ENCODE data around the gene TCAIM. TPM values are rescaled to one million over a fixed set of nuclear protein-coding genes. Genes with fewer than 3 reads are reported as not detected.
"Not testable (repeated sequence)": the region's sequence is repeated elsewhere in the genome, so short reads cannot be mapped to it uniquely, and the experiment has no call there.

The TCAIM gene
- total RNA-seq, 1 experiment from 2014 or later: 42.5 TPM

DNA sequence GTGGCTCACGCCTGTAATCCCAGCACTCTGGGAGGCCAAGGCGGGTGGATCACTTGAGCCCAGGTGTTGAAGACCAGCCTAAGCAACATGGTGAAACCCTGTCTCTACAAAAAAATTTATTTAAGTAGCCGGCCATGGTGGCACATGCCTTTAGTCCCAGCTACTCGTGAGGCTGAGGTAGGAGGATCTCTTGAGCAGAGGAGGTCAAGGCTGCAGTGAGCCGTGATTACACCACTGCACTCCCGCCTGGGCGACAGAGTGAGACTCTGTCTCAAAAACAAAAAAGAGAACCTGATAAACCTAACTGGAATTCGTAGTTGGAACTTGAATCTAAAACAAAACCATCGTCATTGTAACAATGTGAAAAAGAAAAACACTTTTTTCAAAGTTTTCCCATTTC, 57.1 kb downstream of the TCAIM start:
- no peak overlapping the region for H2AFZ ChIP-seq (ENCODE audit: low read length)
- H3K4me2 ChIP-seq (ENCODE audit: low read depth, low read length, poor library complexity, severe bottlenecking): no peak overlapping the region
- no peak overlapping the region for H3K9ac ChIP-seq (ENCODE audit: low read length)
- no peaks in the 10 kb centered on the region for H3K36me3 ChIP-seq (ENCODE audit: insufficient read depth, low read length)
- H3K79me2 ChIP-seq (ENCODE audit: low read length): no peaks in the 10 kb centered on the region
- no peaks in the 10 kb centered on the region for H3K27me3 ChIP-seq (ENCODE audit: low read length)
- no peaks in the 10 kb centered on the region for H3K4me1 ChIP-seq (ENCODE audit: low read length)
- no peak overlapping the region for H3K4me3 ChIP-seq (ENCODE audit: low read length)
- no peak overlapping the region for H3K27ac ChIP-seq (ENCODE audit: low read length)
- peaks cover 4% of the 10 kb centered on the region; the same call in 1 of the 2 replicates for H3K9me3 ChIP-seq (ENCODE audit: low read length)
- no peaks in the 10 kb centered on the region for H4K20me1 ChIP-seq (ENCODE audit: insufficient read depth, low read depth, low read length)
- H3K9me2 ChIP-seq (replicated peaks; ENCODE audit: insufficient read depth, low read length): no peaks in the 10 kb centered on the region
- no peak for DNase-seq

DNA sequence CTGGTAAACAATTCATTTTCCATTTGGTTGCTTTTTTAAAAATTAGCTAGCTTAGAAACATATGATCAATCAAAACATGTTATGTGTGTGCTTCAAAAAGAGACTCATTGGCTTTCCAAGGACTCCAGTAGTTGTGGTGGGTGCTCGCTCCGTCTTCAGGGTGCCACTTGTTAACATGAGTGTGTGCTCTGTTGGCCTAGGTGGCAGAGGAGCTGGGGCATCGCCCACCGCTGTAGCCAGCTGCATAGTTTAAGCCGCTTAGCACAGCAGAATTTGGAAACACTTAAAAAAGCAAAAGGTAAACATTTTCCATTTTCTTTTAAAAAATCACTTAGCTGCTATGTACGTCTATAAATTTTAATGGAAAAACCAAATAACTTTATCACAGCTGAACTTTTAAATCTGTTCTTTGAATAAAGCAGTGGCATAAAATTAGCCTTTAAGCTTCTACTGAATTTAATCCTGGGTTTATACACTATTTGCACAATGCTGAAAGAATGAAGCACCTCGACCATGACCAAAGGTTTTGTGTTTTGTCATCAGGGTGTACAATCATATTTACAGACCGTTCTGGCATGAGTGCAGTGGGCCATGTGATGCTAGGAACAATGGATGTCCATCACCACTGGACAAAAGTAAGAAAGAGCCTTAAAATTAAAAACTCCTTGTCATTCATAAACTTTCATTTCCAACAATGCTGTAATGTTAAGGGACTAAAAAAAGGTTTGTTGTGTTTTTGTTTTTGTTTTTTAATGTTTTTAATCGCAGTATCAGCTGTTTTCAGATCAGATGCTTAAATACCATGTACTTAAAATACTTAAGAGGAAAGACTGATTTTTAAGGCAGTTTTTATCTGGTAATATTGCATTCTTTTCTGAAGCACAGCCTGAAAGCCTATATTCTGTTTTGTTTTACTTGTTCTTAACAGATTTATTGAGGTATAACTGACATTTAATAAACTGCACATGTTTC, 57.9 kb downstream of the TCAIM start:
- H3K36me3 ChIP-seq (ENCODE audit: insufficient read depth, low read length): no peaks in the 10 kb centered on the region
- no peak overlapping the region for H2AFZ ChIP-seq (ENCODE audit: low read length)
- no peaks in the 10 kb centered on the region for H3K27me3 ChIP-seq (ENCODE audit: low read length)
- H3K9me3 ChIP-seq (ENCODE audit: low read length): peaks cover 4% of the 10 kb centered on the region; the same call in 1 of the 2 replicates
- H3K27ac ChIP-seq (ENCODE audit: low read length): no peak overlapping the region
- no peaks in the 10 kb centered on the region for H3K4me1 ChIP-seq (ENCODE audit: low read length)
- no peak for DNase-seq
- H3K4me2 ChIP-seq (ENCODE audit: low read depth, low read length, poor library complexity, severe bottlenecking): no peak overlapping the region
- H4K20me1 ChIP-seq (ENCODE audit: insufficient read depth, low read depth, low read length): no peaks in the 10 kb centered on the region
- H3K4me3 ChIP-seq (ENCODE audit: low read length): no peak overlapping the region
- H3K9ac ChIP-seq (ENCODE audit: low read length): no peak overlapping the region
- no peaks in the 10 kb centered on the region for H3K79me2 ChIP-seq (ENCODE audit: low read length)
- H3K9me2 ChIP-seq (replicated peaks; ENCODE audit: insufficient read depth, low read length): no peaks in the 10 kb centered on the region

DNA sequence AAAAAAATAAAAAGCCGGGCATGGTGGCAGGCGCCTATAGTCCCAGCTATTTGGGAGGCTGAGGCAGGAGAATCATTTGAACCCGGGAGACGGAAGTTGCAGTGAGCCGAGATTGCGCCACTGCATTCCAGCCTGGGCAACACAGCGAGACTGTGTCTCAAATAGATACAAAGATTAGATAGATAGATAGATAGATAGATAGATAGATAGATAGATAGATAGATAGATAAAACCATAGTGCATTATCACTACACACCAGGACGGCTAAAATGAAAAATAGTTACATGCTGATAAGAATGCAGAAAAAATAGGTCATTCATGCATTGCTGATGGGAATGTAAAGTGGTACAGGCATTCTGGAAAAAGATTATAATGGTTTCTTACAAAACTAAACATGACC, 59.7 kb downstream of the TCAIM start:
- H3K4me2 ChIP-seq (ENCODE audit: low read depth, low read length, poor library complexity, severe bottlenecking); H4K20me1 ChIP-seq (ENCODE audit: insufficient read depth, low read depth, low read length); H3K79me2 ChIP-seq (ENCODE audit: low read length); H3K9me2 ChIP-seq (replicated peaks; ENCODE audit: insufficient read depth, low read length); H3K36me3 ChIP-seq (ENCODE audit: insufficient read depth, low read length); H3K9me3 ChIP-seq (ENCODE audit: low read length); H3K9ac ChIP-seq (ENCODE audit: low read length); H3K4me3 ChIP-seq (ENCODE audit: low read length); H3K27ac ChIP-seq (ENCODE audit: low read length); H3K27me3 ChIP-seq (ENCODE audit: low read length); DNase-seq; H2AFZ ChIP-seq (ENCODE audit: low read length); H3K4me1 ChIP-seq (ENCODE audit: low read length): not testable (repeated sequence)

DNA sequence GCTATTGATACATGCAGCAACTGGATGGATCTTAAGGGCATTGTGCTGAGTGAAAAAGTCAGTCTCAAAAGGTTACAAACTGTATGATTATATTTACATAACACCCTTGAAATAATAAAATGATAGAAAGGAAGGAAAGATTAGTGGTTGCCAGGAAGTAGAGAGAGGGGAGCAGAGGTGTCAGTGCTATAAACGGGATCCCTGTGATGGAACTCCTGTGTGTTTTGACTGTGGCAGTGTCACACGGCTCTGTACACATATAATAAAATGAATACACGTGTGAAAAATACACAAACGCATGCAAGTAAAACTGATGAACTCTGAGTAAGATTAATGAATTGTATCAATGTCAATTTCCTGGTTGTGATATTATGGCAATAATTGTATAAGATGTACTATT, 60.3 kb downstream of the TCAIM start:
- no peak for DNase-seq
- Histone ChIP-seq H3K9ac (ENCODE audit: low read length) (no peak overlapping the region), H4K20me1 (ENCODE audit: insufficient read depth, low read depth, low read length) (no peaks in the 10 kb centered on the region), H3K4me1 (ENCODE audit: low read length) (no peaks in the 10 kb centered on the region), H3K36me3 (ENCODE audit: insufficient read depth, low read length) (no peaks in the 10 kb centered on the region), H3K4me2 (ENCODE audit: low read depth, low read length, poor library complexity, severe bottlenecking) (no peak overlapping the region), H3K79me2 (ENCODE audit: low read length) (no peaks in the 10 kb centered on the region), H3K4me3 (ENCODE audit: low read length) (no peak overlapping the region), H3K27ac (ENCODE audit: low read length) (no peak overlapping the region), H3K9me2 (replicated peaks; ENCODE audit: insufficient read depth, low read length) (no peaks in the 10 kb centered on the region), H2AFZ (ENCODE audit: low read length) (no peak overlapping the region), H3K27me3 (ENCODE audit: low read length) (no peaks in the 10 kb centered on the region), H3K9me3 (ENCODE audit: low read length) (no peaks in the 10 kb centered on the region)

DNA sequence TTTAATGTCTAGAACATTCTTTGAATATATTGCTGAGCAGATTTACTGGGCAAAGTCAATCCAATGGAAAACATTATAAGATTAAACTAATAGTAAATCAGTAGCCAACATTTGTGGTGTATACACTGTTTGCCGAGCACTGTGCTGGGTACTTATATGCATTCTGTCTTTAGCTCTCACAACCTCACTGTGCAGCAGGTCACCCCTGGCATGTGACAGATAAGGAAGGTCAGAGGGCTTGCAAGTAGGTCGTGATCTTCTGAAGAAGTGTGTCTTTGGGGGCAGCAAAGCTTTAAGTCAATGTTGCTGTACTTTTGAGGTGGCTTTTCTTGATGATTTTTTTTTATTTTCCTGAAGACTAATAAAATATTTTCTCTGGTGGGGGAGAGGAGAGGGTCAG, 62.2 kb downstream of the TCAIM start:
- no peaks in the 10 kb centered on the region for H3K79me2 ChIP-seq (ENCODE audit: low read length)
- H3K4me3 ChIP-seq (ENCODE audit: low read length): no peak overlapping the region
- no peaks in the 10 kb centered on the region for H3K27me3 ChIP-seq (ENCODE audit: low read length)
- no peaks in the 10 kb centered on the region for H3K9me2 ChIP-seq (replicated peaks; ENCODE audit: insufficient read depth, low read length)
- H3K27ac ChIP-seq (ENCODE audit: low read length): no peak overlapping the region
- H2AFZ ChIP-seq (ENCODE audit: low read length): no peak overlapping the region
- no peak for DNase-seq
- no peak overlapping the region for H3K4me2 ChIP-seq (ENCODE audit: low read depth, low read length, poor library complexity, severe bottlenecking)
- H3K9ac ChIP-seq (ENCODE audit: low read length): no peak overlapping the region
- H3K4me1 ChIP-seq (ENCODE audit: low read length): no peaks in the 10 kb centered on the region
- no peaks in the 10 kb centered on the region for H3K36me3 ChIP-seq (ENCODE audit: insufficient read depth, low read length)
- no peaks in the 10 kb centered on the region for H3K9me3 ChIP-seq (ENCODE audit: low read length)
- H4K20me1 ChIP-seq (ENCODE audit: insufficient read depth, low read depth, low read length): no peaks in the 10 kb centered on the region

DNA sequence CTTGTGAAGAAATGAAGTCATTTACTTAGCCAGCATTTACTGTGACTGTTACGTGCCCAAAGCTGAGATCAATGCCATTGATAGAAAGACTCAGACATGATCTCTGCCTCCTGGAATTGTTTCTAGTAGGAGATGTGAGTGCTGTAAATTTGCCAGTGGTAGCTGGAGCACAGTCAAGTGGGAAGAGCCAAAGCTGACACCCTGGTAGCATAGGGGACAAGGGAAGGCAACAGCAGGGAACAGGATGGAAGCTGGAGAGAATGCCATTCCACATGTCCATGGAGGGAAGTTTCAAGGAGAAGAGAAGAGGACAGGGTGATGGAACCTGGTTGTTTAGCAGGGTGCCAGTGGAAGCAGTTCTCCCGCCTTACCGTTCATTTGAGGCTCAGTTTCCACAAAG, 64.0 kb downstream of the TCAIM start:
- Histone ChIP-seq H3K9me2 (replicated peaks; ENCODE audit: insufficient read depth, low read length) (no peaks in the 10 kb centered on the region), H3K27me3 (ENCODE audit: low read length) (no peaks in the 10 kb centered on the region), H3K4me1 (ENCODE audit: low read length) (no peaks in the 10 kb centered on the region), H3K27ac (ENCODE audit: low read length) (no peak overlapping the region), H3K4me2 (ENCODE audit: low read depth, low read length, poor library complexity, severe bottlenecking) (no peak overlapping the region), H3K9ac (ENCODE audit: low read length) (no peak overlapping the region), H2AFZ (ENCODE audit: low read length) (no peak overlapping the region), H3K79me2 (ENCODE audit: low read length) (no peaks in the 10 kb centered on the region), H3K36me3 (ENCODE audit: insufficient read depth, low read length) (no peaks in the 10 kb centered on the region), H3K9me3 (ENCODE audit: low read length) (no peaks in the 10 kb centered on the region), H3K4me3 (ENCODE audit: low read length) (no peak overlapping the region), H4K20me1 (ENCODE audit: insufficient read depth, low read depth, low read length) (no peaks in the 10 kb centered on the region)
- no peak for DNase-seq

DNA sequence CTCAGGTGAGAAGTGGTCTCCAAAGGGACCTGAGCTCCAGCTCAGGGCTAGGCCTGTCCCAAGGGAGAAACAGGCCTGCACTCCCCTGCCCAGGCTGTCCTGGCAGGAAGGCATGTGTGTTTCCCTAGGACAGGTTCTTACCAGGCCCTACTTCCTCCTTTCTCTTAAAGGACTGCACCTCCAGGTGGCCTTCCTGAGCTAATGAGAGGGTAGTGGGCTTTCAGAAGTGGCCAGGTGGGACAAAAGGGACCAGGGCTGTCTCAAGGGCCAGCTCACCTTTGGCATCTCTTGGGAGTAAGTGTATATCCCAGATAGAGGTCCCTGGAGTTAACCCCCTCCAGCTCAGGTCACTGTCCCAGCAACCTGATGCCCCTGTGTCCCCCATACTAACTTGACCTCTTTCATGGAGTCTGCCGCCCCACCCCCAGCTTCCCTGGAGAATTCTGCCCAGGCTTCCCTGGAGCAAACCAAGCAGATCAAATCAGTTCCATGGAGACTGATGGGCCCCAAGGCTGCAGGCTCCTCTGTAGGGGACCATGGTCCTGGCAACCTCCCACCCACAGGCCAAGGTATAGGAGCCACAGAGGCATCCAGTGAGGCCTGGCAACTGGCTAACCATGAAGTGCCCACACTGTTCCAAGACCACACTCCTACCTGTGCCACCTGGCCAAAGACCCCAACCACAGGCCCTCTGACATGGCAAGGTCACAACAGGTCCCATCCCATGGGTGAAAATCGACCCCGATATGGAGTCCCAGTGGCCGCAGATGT, 71.3 kb downstream of the TCAIM start:
- no peak for DNase-seq
- H3K27ac ChIP-seq (ENCODE audit: low read length): no peak overlapping the region

DNA sequence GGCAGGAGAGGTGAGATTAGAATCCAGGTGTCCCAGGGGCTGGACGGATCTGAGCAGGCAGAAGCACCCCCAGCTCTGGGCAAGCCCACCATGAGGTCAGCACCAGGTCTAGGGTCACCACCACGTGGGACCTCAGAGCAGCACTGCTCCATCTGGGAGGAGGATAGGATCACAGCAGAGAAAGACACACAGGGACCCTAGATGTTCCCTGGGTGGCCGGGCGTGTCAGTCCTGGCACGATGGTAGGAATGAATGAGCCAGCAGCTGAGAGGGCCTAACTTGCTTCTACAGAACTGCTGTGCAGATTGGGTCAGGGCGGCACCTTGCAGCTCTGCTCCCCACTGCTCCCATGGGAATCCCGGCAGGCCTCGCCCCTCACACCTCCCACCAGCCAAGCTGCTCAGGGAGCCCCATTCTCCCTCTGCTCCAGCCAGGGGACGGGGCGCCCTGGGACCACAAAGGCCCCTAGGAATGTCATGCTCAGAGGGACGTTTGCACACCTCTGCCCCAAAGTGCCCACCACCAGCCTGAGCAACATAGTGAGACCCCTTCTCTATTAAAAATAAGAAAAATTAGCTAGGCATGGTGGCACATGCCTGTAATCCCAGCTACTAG, 72.6 kb downstream of the TCAIM start:
- no peaks in the 10 kb centered on the region for H3K9me3 ChIP-seq (ENCODE audit: low read length)
- H3K27me3 ChIP-seq (ENCODE audit: low read length): no peaks in the 10 kb centered on the region
- no peak overlapping the region for H3K27ac ChIP-seq (ENCODE audit: low read length)
- no peaks in the 10 kb centered on the region for H4K20me1 ChIP-seq (ENCODE audit: insufficient read depth, low read depth, low read length)
- no peaks in the 10 kb centered on the region for H3K9me2 ChIP-seq (replicated peaks; ENCODE audit: insufficient read depth, low read length)
- no peaks in the 10 kb centered on the region for H3K79me2 ChIP-seq (ENCODE audit: low read length)
- no peaks in the 10 kb centered on the region for H3K36me3 ChIP-seq (ENCODE audit: insufficient read depth, low read length)
- H3K4me3 ChIP-seq (ENCODE audit: low read length): no peak overlapping the region
- no peak overlapping the region for H3K9ac ChIP-seq (ENCODE audit: low read length)
- no peak overlapping the region for H2AFZ ChIP-seq (ENCODE audit: low read length)
- no peak for DNase-seq
- H3K4me1 ChIP-seq (ENCODE audit: low read length): no peaks in the 10 kb centered on the region
- H3K4me2 ChIP-seq (ENCODE audit: low read depth, low read length, poor library complexity, severe bottlenecking): no peak overlapping the region

More for the DNA sequence above, 71.3 kb downstream of the TCAIM start:
- H3K9me2 ChIP-seq (replicated peaks; ENCODE audit: insufficient read depth, low read length): no peaks in the 10 kb centered on the region
- no peak overlapping the region for H3K4me2 ChIP-seq (ENCODE audit: low read depth, low read length, poor library complexity, severe bottlenecking)
- H3K9me3 ChIP-seq (ENCODE audit: low read length): no peaks in the 10 kb centered on the region
- H3K36me3 ChIP-seq (ENCODE audit: insufficient read depth, low read length): no peaks in the 10 kb centered on the region
- H3K79me2 ChIP-seq (ENCODE audit: low read length): no peaks in the 10 kb centered on the region
- H3K4me3 ChIP-seq (ENCODE audit: low read length): no peak overlapping the region
- H4K20me1 ChIP-seq (ENCODE audit: insufficient read depth, low read depth, low read length): no peaks in the 10 kb centered on the region
- H3K27me3 ChIP-seq (ENCODE audit: low read length): no peaks in the 10 kb centered on the region
- no peak overlapping the region for H2AFZ ChIP-seq (ENCODE audit: low read length)
- H3K4me1 ChIP-seq (ENCODE audit: low read length): no peaks in the 10 kb centered on the region
- H3K9ac ChIP-seq (ENCODE audit: low read length): no peak overlapping the region

Data from Karpas-422 (cell line).